C4-2B (cell line): ENCODE results near the gene LGR6.

Experiments
- ZFX ChIP-seq: fragments of 450-650 bp; IDR thresholded peaks from 2 replicates; pipeline ENCODE4 v1.6.1; 2017
- TF ChIP-seq, protein P1 (sequence below): fragments of 450-650 bp; conservative IDR thresholded peaks from 2 replicates; pipeline ENCODE4 v1.5.1; 2017; ENCODE audit warnings: mild to moderate bottlenecking

DNA sequence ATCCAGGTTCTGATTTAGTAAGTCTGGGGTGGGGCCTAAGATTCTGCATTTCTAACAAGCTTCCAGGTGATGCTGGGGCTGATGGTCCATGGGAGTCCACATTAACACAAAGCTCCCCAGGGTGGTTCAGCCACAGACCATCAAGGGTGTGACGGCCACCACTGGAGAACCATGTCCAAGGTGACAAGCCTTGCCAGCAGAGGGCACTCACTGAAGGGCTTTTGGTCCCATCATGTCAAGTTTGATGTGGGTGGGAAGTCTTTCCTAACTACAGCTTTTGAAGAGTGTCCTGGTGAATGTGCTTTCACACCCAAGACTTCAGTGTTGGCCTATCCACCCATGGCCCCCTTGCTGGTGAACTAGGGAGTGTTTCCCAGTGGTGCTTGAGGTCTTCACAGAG is 81.0 kb downstream of the LGR6 start:
- TF ChIP-seq, protein P1, sequence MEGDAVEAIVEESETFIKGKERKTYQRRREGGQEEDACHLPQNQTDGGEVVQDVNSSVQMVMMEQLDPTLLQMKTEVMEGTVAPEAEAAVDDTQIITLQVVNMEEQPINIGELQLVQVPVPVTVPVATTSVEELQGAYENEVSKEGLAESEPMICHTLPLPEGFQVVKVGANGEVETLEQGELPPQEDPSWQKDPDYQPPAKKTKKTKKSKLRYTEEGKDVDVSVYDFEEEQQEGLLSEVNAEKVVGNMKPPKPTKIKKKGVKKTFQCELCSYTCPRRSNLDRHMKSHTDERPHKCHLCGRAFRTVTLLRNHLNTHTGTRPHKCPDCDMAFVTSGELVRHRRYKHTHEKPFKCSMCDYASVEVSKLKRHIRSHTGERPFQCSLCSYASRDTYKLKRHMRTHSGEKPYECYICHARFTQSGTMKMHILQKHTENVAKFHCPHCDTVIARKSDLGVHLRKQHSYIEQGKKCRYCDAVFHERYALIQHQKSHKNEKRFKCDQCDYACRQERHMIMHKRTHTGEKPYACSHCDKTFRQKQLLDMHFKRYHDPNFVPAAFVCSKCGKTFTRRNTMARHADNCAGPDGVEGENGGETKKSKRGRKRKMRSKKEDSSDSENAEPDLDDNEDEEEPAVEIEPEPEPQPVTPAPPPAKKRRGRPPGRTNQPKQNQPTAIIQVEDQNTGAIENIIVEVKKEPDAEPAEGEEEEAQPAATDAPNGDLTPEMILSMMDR = peak; percentile 67
- no peak for TF ChIP-seq ZFX
